ENCODE results near the gene ANTXR2.

ANTXR2 gene

DNA sequence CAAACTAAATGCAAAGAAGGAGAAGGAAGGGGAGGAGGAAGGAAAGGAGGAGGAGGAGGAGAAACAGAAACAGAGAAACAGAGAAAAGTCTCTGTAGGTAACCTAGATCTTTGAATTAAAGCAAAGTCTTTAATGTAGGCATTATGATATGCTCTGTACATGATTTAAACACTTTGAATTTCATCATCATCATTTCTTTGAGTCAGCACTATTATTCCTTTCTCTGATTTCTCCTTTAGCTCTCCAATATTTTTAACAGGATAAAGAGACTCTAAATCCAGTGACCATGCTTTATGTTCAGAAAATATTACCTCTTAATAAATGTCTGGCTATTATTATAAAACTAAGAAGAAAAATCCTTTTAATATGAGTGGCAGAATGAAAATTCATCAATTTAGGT is 124.3 kb downstream of the ANTXR2 start:
- TF ChIP-seq EP300 (IDR thresholded peaks at IDR 0.05; ENCODE audit: borderline replicate concordance), result no peak
- TF ChIP-seq TAF1 (IDR thresholded peaks at IDR 0.05; ENCODE audit: low read depth), result no peak
- no peak for TF ChIP-seq RAD21 (IDR thresholded peaks at IDR 0.05; ENCODE audit: low read depth)
- no peak for TF ChIP-seq TEAD4 (IDR thresholded peaks at IDR 0.05)
- TF ChIP-seq EGR1 (IDR thresholded peaks at IDR 0.05), result no peak
- TF ChIP-seq TCF12 (IDR thresholded peaks at IDR 0.05; ENCODE audit: low read depth), result no peak
- TF ChIP-seq CREB1 (IDR thresholded peaks at IDR 0.05; ENCODE audit: low read depth), result no peak
- TF ChIP-seq REST (IDR thresholded peaks at IDR 0.05; ENCODE audit: low read depth), result no peak
- no peak for TF ChIP-seq CEBPB (IDR thresholded peaks at IDR 0.05)
- TF ChIP-seq, protein P1, sequence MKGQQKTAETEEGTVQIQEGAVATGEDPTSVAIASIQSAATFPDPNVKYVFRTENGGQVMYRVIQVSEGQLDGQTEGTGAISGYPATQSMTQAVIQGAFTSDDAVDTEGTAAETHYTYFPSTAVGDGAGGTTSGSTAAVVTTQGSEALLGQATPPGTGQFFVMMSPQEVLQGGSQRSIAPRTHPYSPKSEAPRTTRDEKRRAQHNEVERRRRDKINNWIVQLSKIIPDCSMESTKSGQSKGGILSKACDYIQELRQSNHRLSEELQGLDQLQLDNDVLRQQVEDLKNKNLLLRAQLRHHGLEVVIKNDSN (IDR thresholded peaks at IDR 0.05), result no peak
- no peak for TF ChIP-seq FOXM1 (IDR thresholded peaks at IDR 0.05; ENCODE audit: borderline replicate concordance, low read depth)
- no peak for TF ChIP-seq YY1 (IDR thresholded peaks at IDR 0.05; ENCODE audit: low read depth)
- TF ChIP-seq, protein P2, sequence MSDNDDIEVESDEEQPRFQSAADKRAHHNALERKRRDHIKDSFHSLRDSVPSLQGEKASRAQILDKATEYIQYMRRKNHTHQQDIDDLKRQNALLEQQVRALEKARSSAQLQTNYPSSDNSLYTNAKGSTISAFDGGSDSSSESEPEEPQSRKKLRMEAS (IDR thresholded peaks at IDR 0.05), result no peak
- no peak for TF ChIP-seq ZBTB7A (IDR thresholded peaks at IDR 0.05; ENCODE audit: low read depth)

- TF ChIP-seq TEAD4 (IDR thresholded peaks at IDR 0.05) (no peak), FOXM1 (IDR thresholded peaks at IDR 0.05; ENCODE audit: borderline replicate concordance, low read depth) (no peak), NFIC (IDR thresholded peaks at IDR 0.05) (no peak), EGR1 (IDR thresholded peaks at IDR 0.05) (no peak), YY1 (IDR thresholded peaks at IDR 0.05; ENCODE audit: low read depth) (no peak), TCF12 (IDR thresholded peaks at IDR 0.05; ENCODE audit: low read depth) (no peak), EP300 (IDR thresholded peaks at IDR 0.05; ENCODE audit: borderline replicate concordance) (no peak), CEBPB (IDR thresholded peaks at IDR 0.05) (no peak), CREB1 (IDR thresholded peaks at IDR 0.05; ENCODE audit: low read depth) (no peak), TAF1 (IDR thresholded peaks at IDR 0.05; ENCODE audit: low read depth) (no peak)
- TF ChIP-seq, protein P2 (IDR thresholded peaks at IDR 0.05), result no peak
- TF ChIP-seq, protein P1 (IDR thresholded peaks at IDR 0.05), result no peak
Measured at GRCh38 chr4:79948261-79948660, 124.8 kb downstream of the ANTXR2 start.

DNA sequence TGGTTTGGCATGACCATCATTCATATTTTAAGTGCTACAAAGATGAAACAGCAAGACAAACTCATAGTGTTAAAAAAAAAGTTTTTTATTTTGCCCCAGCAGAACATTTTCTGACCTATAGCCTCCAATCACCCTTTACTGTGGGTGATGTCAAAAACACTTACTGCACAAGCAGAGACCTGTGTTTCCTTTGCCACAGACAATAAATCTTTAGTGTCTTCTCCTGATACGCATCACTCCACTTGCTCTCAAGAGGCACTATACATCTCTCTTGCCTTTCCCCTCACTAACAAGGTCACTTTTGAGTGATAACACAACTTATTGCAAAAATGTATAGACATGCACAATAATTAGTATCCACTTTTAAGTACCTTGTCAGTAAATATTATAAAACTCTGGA is 125.6 kb downstream of the ANTXR2 start:
- TF ChIP-seq CREB1 (IDR thresholded peaks at IDR 0.05; ENCODE audit: low read depth) (no peak), ZBTB7A (IDR thresholded peaks at IDR 0.05; ENCODE audit: low read depth) (no peak), CEBPB (IDR thresholded peaks at IDR 0.05) (no peak), TCF12 (IDR thresholded peaks at IDR 0.05; ENCODE audit: low read depth) (no peak), EGR1 (IDR thresholded peaks at IDR 0.05) (no peak)

DNA sequence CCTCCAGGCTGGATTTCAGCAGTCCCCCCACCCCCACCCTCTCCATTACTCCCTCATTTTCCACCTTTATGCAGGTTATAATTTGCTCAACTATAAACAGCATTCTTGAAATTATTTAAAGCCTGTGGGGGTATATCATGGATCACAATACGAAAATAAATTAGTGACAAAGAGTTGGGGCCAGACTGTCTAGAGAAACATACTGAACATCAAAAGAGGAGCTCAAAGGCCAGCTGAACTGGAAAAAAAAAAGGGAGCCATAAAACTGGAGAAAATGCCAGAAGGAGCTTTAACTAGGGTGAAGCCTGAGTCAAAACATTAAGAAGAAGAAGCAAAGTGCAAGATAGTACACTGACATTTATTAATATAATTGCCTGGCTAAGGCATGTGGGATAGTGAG is 137.8 kb downstream of the ANTXR2 start:
- TF ChIP-seq TCF12 (IDR thresholded peaks at IDR 0.05; ENCODE audit: low read depth) (no peak), NFIC (IDR thresholded peaks at IDR 0.05) (no peak)
- TF ChIP-seq, protein P1 (IDR thresholded peaks at IDR 0.05), result no peak

DNA sequence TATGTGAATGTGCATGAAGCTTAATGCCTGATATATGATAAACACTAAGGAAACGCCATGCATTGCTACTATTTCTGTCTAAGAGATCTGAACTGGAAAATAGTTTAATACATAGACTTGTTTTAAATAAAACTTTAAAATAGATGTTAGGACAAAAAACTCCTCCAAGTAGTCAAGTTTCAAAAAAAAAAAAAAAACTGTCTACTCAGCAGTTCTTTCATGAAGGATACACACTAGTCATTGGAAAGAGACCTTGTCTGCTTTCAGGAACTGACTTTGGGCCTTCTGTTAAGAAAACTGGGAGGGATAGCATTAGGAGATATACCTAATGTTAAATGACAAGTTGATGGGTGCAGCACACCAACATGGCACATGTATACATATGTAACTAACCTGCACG is 138.4 kb downstream of the ANTXR2 start:
- no peak for TF ChIP-seq YY1 (IDR thresholded peaks at IDR 0.05; ENCODE audit: low read depth)
- TF ChIP-seq, protein P1 (IDR thresholded peaks at IDR 0.05), result no peak

DNA sequence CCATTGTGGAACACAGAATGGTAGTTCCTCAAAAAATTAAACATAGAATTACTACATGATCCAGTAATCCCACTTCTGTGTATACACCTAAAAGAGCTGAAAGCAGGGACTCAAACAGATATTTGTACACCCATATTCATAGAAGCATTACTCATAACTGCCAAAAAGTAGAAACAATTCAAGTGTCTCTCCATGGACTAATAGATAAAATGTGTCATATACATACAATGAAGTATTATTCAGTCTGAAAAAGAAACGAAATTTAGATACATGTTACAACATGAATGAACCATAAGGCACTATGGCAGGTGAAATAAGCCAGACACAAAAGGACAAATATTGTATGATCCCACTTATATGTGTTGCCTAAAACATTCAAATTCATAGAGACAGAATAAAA is 145.1 kb downstream of the ANTXR2 start:
- TF ChIP-seq ZBTB7A (IDR thresholded peaks at IDR 0.05; ENCODE audit: low read depth) (no peak), REST (IDR thresholded peaks at IDR 0.05; ENCODE audit: low read depth) (no peak), CEBPB (IDR thresholded peaks at IDR 0.05) (no peak), CREB1 (IDR thresholded peaks at IDR 0.05; ENCODE audit: low read depth) (no peak), RAD21 (IDR thresholded peaks at IDR 0.05; ENCODE audit: low read depth) (no peak), NFIC (IDR thresholded peaks at IDR 0.05) (no peak), EGR1 (IDR thresholded peaks at IDR 0.05) (no peak), EP300 (IDR thresholded peaks at IDR 0.05; ENCODE audit: borderline replicate concordance) (no peak), YY1 (IDR thresholded peaks at IDR 0.05; ENCODE audit: low read depth) (no peak), TAF1 (IDR thresholded peaks at IDR 0.05; ENCODE audit: low read depth) (no peak), TCF12 (IDR thresholded peaks at IDR 0.05; ENCODE audit: low read depth) (no peak)
- TF ChIP-seq, protein P1 (IDR thresholded peaks at IDR 0.05), result no peak
- TF ChIP-seq, protein P2 (IDR thresholded peaks at IDR 0.05), result no peak

All from Ishikawa (cell line).